ENCODE data around the gene TTC27. TPM values are rescaled to one million over a fixed set of nuclear protein-coding genes. Genes with fewer than 3 reads are reported as not detected.

The TTC27 gene
- total RNA-seq, 2 experiments from 2014 or later: 14.9 to 20.9 TPM

DNA sequence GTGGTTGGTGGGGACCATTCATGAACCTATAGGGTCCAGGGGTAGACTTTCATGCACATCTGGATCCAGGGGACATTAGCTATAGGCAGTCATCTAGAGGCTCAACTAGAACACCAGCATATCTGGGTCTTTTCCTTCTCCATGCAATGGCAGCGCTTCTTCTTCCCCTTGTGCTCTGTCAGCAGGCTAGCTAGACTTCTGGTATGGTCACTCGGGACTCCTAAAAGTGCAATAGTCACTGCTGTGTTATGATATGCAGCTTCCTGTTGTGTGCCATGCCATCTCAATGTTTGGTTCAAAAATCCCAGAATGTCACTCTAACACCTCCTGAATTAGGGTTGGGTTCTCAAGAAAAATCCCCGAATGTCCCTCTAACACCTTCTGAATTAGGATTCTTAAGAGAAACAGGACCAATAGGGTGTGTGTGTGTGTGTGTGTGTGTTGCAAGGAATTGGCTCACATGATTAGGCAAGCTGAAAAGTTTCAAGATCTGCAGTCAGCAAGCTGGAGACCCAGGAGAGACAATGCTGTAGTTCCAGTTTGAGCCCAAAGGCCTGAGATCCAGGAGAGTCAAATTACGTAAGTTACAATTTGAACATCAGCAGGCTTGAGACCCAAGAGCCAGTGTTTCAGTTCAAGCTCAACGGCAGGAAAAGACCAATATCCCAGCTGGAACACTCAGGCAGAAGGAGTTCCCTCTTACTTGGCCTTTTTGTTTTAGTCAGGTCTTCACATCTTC is 221.8 kb downstream of the TTC27 start:
- H3K27me3 Mint-ChIP-seq (ENCODE audit: low read depth): peaks cover 3% of the 10 kb centered on the region
- CTCF ChIA-PET: no interaction called here
- ATAC-seq (no peak), DNase-seq (no peak)
- no peak overlapping the region for H3K4me3 Mint-ChIP-seq
- H3K27ac Mint-ChIP-seq: no peak overlapping the region
- no peaks in the 10 kb centered on the region for H3K4me1 Mint-ChIP-seq (ENCODE audit: low read depth)
- POLR2A ChIA-PET: no interaction called here
- H3K36me3 Mint-ChIP-seq (ENCODE audit: low read depth): no peaks in the 10 kb centered on the region
- no peaks in the 10 kb centered on the region for H3K9me3 Mint-ChIP-seq (ENCODE audit: insufficient read depth)

DNA sequence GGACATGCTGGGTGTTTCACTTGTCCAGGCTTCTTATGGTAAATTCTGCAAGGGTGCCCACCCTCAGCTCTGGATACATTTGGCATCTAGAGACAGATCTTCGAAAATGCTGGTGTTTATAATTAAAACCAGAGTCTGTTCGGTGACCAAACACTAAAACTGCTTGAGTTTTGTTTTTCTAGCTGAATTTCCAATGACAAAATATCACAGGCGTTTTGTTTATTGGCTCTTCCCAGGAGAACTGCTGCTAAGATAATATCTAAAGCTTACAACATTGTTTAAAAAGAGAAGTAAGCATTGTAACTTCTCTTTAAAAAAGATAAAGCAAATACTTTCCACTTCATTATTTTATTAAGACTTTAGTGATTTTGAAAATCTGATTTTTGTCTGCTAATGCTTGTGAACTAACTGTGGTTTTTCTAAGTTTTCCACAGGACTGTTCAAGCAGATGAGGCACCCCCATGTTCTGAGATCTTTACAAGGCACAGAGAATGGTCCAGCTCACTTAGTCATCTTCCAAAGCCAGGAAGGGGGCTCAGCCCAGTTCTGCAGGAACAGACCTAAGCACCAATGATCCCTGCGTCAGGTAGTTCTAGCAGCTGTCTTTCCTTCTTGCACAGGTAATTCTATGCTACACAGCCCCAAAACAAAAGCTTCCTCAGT is 224.1 kb downstream of the TTC27 start:
- CTCF ChIA-PET: no interaction called here
- no peak overlapping the region for H3K4me3 Mint-ChIP-seq

DNA sequence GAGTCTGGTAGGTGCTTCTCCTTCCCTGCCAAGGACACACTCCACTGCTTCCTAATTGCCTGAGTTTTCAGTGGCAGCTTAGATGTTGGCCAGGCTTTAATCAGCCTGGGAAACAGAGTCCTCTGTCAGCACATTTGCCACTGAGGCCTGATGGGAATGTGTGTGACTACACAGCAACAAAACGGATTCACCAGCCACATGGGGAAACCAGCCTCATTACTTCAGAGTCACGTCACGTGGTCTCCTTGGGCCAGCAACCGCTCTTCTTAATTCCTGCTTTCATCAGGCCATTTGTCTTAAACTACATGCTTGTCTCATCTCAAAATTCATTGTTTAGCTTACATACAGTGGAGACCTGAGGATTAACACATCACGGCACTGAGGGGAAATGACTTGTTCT is 225.0 kb downstream of the TTC27 start:
- ATAC-seq (no peak), DNase-seq (no peak)
- Mint-ChIP-seq H3K4me3 (no peak overlapping the region), H3K9me3 (ENCODE audit: insufficient read depth) (no peaks in the 10 kb centered on the region), H3K27ac (no peak overlapping the region), H3K27me3 (ENCODE audit: low read depth) (peaks cover 3% of the 10 kb centered on the region), H3K36me3 (ENCODE audit: low read depth) (no peaks in the 10 kb centered on the region), H3K4me1 (ENCODE audit: low read depth) (no peaks in the 10 kb centered on the region)
- ChIA-PET POLR2A (no interaction called here), CTCF (no interaction called here)

More for the DNA sequence above, 224.1 kb downstream of the TTC27 start:
- POLR2A ChIA-PET: no interaction called here
- DNase-seq (no peak), ATAC-seq (no peak)
- no peak overlapping the region for H3K27ac Mint-ChIP-seq
- no peaks in the 10 kb centered on the region for H3K9me3 Mint-ChIP-seq (ENCODE audit: insufficient read depth)
- peaks cover 3% of the 10 kb centered on the region for H3K27me3 Mint-ChIP-seq (ENCODE audit: low read depth)
- no peaks in the 10 kb centered on the region for H3K4me1 Mint-ChIP-seq (ENCODE audit: low read depth)
- H3K36me3 Mint-ChIP-seq (ENCODE audit: low read depth): no peaks in the 10 kb centered on the region

- H3K4me3 Mint-ChIP-seq: no peak overlapping the region
- H3K27ac Mint-ChIP-seq: no peak overlapping the region
- no peak for DNase-seq
- CTCF ChIA-PET: interaction anchor here (1.2 kb wide), 1 partner anchor 9 kb away, joined by 3 read pairs; no protein-coding TSS in a partner anchor
- H3K36me3 Mint-ChIP-seq (ENCODE audit: low read depth): no peaks in the 10 kb centered on the region
- POLR2A ChIA-PET: interaction anchor here (0.6 kb wide), 1 partner anchor 32 kb away, joined by 3 read pairs; no protein-coding TSS in a partner anchor
- no peaks in the 10 kb centered on the region for H3K9me3 Mint-ChIP-seq (ENCODE audit: insufficient read depth)
- H3K27me3 Mint-ChIP-seq (ENCODE audit: low read depth): peaks cover 4% of the 10 kb centered on the region
- no peaks in the 10 kb centered on the region for H3K4me1 Mint-ChIP-seq (ENCODE audit: low read depth)
- ATAC-seq: no peak
These were observed 229.0 kb downstream of the TTC27 start for GRCh38 chr2:32856891-32857290.

DNA sequence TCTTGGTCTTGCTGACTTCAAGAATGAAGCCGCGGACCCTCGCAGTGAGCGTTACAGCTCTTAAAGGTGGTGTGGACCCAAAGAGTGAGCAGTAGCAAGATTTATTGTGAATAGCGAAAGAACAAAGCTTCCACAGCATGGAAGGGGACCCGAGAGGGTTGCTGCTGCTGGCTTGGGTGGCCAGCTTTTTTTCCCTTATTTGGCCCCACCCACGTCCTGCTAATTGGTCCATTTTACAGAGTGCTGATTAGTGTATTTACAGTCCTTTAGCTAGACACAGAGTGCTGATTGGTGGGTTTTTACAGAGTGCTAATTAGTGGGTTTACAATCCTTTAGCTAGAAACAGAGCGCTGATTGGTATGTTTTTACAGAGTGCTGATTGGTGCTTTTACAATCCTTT is 230.9 kb downstream of the TTC27 start:
- ATAC-seq (no peak), DNase-seq (no peak)
- no peak overlapping the region for H3K4me3 Mint-ChIP-seq
- peaks cover 4% of the 10 kb centered on the region for H3K27me3 Mint-ChIP-seq (ENCODE audit: low read depth)
- H3K36me3 Mint-ChIP-seq (ENCODE audit: low read depth): no peaks in the 10 kb centered on the region
- ChIA-PET POLR2A (no interaction called here), CTCF (interaction anchor here (0.6 kb wide), 1 partner anchor 617 kb away, joined by 3 read pairs; no protein-coding TSS in a partner anchor)
- H3K9me3 Mint-ChIP-seq (ENCODE audit: insufficient read depth): no peaks in the 10 kb centered on the region
- H3K27ac Mint-ChIP-seq: no peak overlapping the region
- no peaks in the 10 kb centered on the region for H3K4me1 Mint-ChIP-seq (ENCODE audit: low read depth)

DNA sequence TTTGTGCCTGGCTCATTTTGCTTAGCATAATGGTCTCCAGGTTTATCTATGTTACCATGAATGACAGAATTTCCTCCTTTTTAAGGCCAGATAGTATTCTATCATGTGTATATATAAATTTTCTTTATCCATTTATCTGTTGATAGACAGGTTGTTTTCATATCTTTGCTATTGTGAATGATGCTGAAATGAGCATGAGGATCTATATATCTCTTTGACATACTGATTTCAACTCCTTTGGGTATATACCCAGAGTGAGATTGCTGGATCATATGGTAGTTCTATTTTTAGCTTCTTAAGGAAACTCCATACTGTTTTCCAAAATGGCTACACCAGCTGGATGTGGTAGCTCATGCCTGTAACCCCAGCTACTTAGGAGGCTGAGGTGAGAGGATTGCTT is 232.5 kb downstream of the TTC27 start:
- H3K27me3 Mint-ChIP-seq (ENCODE audit: low read depth): peaks cover 4% of the 10 kb centered on the region
- ATAC-seq (no peak), DNase-seq (no peak)
- no peak overlapping the region for H3K4me3 Mint-ChIP-seq
- no peaks in the 10 kb centered on the region for H3K9me3 Mint-ChIP-seq (ENCODE audit: insufficient read depth)
- CTCF ChIA-PET: interaction anchor here (0.6 kb wide), 1 partner anchor 172 kb away, joined by 3 read pairs; no protein-coding TSS in a partner anchor
- H3K27ac Mint-ChIP-seq: no peak overlapping the region
- POLR2A ChIA-PET: no interaction called here
- no peaks in the 10 kb centered on the region for H3K4me1 Mint-ChIP-seq (ENCODE audit: low read depth)
- no peaks in the 10 kb centered on the region for H3K36me3 Mint-ChIP-seq (ENCODE audit: low read depth)

DNA sequence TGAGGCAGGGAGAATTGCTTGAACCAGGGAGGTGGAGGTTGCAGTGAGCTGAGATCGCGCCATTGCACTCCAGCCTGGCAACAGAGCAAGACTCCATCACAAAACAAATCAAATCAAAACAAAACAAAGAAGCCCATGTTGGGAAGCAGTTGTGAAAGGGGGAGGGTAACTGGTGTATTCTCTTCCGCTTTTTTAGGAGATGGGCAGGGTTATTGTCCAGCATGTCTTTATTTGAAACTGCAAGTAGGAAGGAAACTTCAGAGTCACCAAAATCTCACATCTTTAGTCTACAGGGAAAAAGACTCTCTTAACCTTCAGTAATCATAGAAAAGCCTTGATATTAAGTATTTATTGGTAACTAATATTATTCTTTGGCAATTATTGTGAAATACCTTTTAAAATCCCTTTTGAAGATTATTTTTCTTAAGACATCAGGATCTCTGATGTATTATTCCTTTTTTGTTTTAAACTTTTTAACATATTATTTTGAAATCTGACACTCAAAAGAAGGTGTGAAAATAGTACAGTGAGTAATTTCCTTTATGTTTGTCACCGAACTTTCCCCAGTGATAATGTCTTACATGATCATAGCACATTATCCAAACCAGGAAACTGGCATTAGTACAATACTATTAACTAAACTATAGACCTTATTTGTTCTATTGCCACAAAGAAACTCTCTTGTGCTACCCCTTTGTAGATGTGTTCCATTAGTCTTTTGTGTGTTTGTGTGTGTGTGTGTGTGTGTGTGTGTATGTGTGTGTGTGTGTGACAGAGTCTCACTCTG is 234.6 kb downstream of the TTC27 start:
- Mint-ChIP-seq H3K27me3 (ENCODE audit: low read depth) (peaks cover 4% of the 10 kb centered on the region), H3K27ac (no peak overlapping the region), H3K9me3 (ENCODE audit: insufficient read depth) (no peaks in the 10 kb centered on the region), H3K4me1 (ENCODE audit: low read depth) (no peaks in the 10 kb centered on the region), H3K4me3 (no peak overlapping the region), H3K36me3 (ENCODE audit: low read depth) (no peaks in the 10 kb centered on the region)
- no peak for DNase-seq
- no peak for ATAC-seq
- ChIA-PET CTCF (no interaction called here), POLR2A (no interaction called here)

DNA sequence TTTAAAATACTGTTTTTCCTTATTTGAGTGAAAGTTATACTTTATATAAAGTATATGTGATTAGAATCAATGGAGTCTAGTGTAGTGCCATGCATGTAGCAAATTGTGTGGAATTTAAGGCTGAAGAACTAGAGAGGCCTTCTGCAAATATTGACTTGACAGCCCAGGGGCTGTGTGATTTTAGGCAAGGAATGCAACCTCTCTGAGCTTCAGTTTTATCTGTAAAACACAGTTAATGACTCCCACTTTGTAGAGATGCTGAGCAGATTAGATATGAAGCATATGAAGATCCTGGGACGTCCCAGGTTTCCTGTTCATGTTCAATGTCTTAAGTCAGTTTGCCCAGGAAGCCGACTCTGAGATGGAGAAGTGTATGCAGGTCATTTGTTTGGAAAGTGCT is 235.5 kb downstream of the TTC27 start:
- Mint-ChIP-seq H3K27me3 (ENCODE audit: low read depth) (peaks cover 4% of the 10 kb centered on the region), H3K36me3 (ENCODE audit: low read depth) (no peaks in the 10 kb centered on the region), H3K4me3 (no peak overlapping the region), H3K27ac (no peak overlapping the region), H3K9me3 (ENCODE audit: insufficient read depth) (no peaks in the 10 kb centered on the region), H3K4me1 (ENCODE audit: low read depth) (no peaks in the 10 kb centered on the region)
- no peak for ATAC-seq
- POLR2A ChIA-PET: no interaction called here
- CTCF ChIA-PET: no interaction called here
- DNase-seq: no peak

GRCh38 chr2:32863803-32864202 is 236.0 kb downstream of the TTC27 start:
- H3K9me3 Mint-ChIP-seq (ENCODE audit: insufficient read depth): no peaks in the 10 kb centered on the region
- POLR2A ChIA-PET: no interaction called here
- CTCF ChIA-PET: no interaction called here
- no peak overlapping the region for H3K27ac Mint-ChIP-seq
- H3K27me3 Mint-ChIP-seq (ENCODE audit: low read depth): peaks cover 4% of the 10 kb centered on the region
- ATAC-seq: no peak
- no peak overlapping the region for H3K4me3 Mint-ChIP-seq
- no peaks in the 10 kb centered on the region for H3K36me3 Mint-ChIP-seq (ENCODE audit: low read depth)
- H3K4me1 Mint-ChIP-seq (ENCODE audit: low read depth): no peaks in the 10 kb centered on the region
- no peak for DNase-seq

GRCh38 chr2:32864334-32865111 is 236.7 kb downstream of the TTC27 start:
- Mint-ChIP-seq H3K4me3 (no peak overlapping the region), H3K9me3 (ENCODE audit: insufficient read depth) (no peaks in the 10 kb centered on the region), H3K27me3 (ENCODE audit: low read depth) (peaks cover 4% of the 10 kb centered on the region), H3K27ac (no peak overlapping the region), H3K36me3 (ENCODE audit: low read depth) (no peaks in the 10 kb centered on the region), H3K4me1 (ENCODE audit: low read depth) (no peaks in the 10 kb centered on the region)
- ChIA-PET CTCF (no interaction called here), POLR2A (no interaction called here)
- DNase-seq (no peak), ATAC-seq (no peak)

DNA sequence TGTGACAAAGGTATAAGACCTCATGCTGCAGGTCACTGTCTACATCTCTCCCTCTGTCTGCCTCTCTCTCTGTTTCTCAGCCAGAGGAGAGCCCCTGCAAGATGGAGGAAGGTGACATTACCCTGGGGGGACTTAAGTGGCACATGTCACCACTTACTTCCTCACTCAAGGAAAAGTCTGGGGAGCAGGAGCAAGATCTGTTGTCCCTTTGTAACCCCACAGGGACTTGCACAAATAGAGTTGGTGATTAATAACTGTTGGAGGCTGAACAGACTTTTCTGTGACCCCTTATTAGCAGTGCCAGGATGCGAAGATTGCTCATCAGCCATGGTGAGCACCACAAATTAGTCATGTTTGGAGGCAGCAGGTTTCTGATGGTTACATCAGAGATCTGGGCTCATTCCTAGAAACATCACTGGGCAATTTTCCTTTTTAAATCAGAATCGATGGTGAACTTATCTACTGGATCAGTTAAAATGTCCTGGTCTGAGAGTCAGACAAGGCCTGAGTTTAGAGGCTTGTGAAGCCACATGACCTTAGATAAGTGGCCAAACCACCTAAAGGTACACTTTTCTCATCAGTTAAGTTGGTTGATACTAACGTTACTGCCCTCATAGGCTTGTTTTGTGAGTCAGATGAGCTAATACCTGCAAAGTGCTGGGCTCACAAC is 237.7 kb downstream of the TTC27 start:
- ATAC-seq: no peak
- POLR2A ChIA-PET: no interaction called here
- CTCF ChIA-PET: interaction anchor here (0.6 kb wide), 1 partner anchor 575 kb away, joined by 3 read pairs; no protein-coding TSS in a partner anchor
- H3K27ac Mint-ChIP-seq: no peak overlapping the region
- no peaks in the 10 kb centered on the region for H3K9me3 Mint-ChIP-seq (ENCODE audit: insufficient read depth)
- no peaks in the 10 kb centered on the region for H3K36me3 Mint-ChIP-seq (ENCODE audit: low read depth)
- no peaks in the 10 kb centered on the region for H3K4me1 Mint-ChIP-seq (ENCODE audit: low read depth)
- no peak for DNase-seq
- H3K27me3 Mint-ChIP-seq (ENCODE audit: low read depth): peaks cover 4% of the 10 kb centered on the region
- no peak overlapping the region for H3K4me3 Mint-ChIP-seq

Measured in activated CD8-positive, alpha-beta T cell treated with anti-CD3 and anti-CD28 coated beads, Interleukin-2, amount 10 ng/mL, durations not matched to agents 7 days and 5 days (primary cell).